ACC112 (cell line): ENCODE data around the gene PCSK4.
"Not testable (repeated sequence)": the region's sequence is repeated elsewhere in the genome, so short reads cannot be mapped to it uniquely, and the experiment has no call there.

Experiments used
- H2AFZ ChIP-seq: fragments of 200-600 bp; sonication (generic); one replicate; pipeline ENCODE4 v1.6.0; 2017; ENCODE audit warnings: antibody characterized with exemption, low read length; ENCODE audit not compliant: unreplicated experiment
- H3K27ac ChIP-seq: fragments of 200-600 bp; sonication (generic); 2 replicates; pipeline ENCODE4 v1.5.1; 2014; ENCODE audit warnings: low read depth, mild to moderate bottlenecking, antibody characterized with exemption, low read length, moderate library complexity
- H3K27me3 ChIP-seq: fragments of 200-600 bp; sonication (generic); 2 replicates; pipeline ENCODE4 v1.6.1; 2014; ENCODE audit warnings: mild to moderate bottlenecking, antibody characterized with exemption, low read length, moderate library complexity, mixed read lengths; ENCODE audit not compliant: insufficient read depth
- H3K36me3 ChIP-seq: fragments of 200-600 bp; sonication (generic); 2 replicates; pipeline ENCODE4 v1.6.1; 2016; ENCODE audit warnings: mild to moderate bottlenecking, antibody characterized with exemption, low read length, moderate library complexity, mixed read lengths; ENCODE audit not compliant: insufficient read depth
- H3K4me1 ChIP-seq: fragments of 200-600 bp; sonication (generic); one replicate; pipeline ENCODE4 v1.6.1; 2016; ENCODE audit warnings: low read length, mixed read lengths; ENCODE audit not compliant: insufficient read depth, unreplicated experiment, control insufficient read depth
- H3K4me3 ChIP-seq: fragments of 200-600 bp; sonication (generic); 2 replicates; pipeline ENCODE4 v1.5.1; 2014; ENCODE audit warnings: mild to moderate bottlenecking, low read depth, low read length
- H3K79me2 ChIP-seq: fragments of 200-600 bp; sonication (generic); one replicate; pipeline ENCODE4 v1.6.0; 2016; ENCODE audit warnings: low read length; ENCODE audit not compliant: control insufficient read depth, unreplicated experiment, insufficient read depth

The PCSK4 gene

GRCh38 chr19:1483979-1484428 lies 6.1 kb downstream of the PCSK4 start:
- H3K4me3 ChIP-seq: no peak overlapping the region
- no peaks in the 10 kb centered on the region for H3K36me3 ChIP-seq
- H2AFZ ChIP-seq: no peak overlapping the region
- no peaks in the 10 kb centered on the region for H3K79me2 ChIP-seq
- H3K4me1 ChIP-seq: no peaks in the 10 kb centered on the region
- no peaks in the 10 kb centered on the region for H3K27me3 ChIP-seq
- H3K27ac ChIP-seq: no peak overlapping the region

GRCh38 chr19:1483131-1483978 lies 6.8 kb downstream of the PCSK4 start:
- H3K4me3 ChIP-seq: no peak overlapping the region
- H3K27me3 ChIP-seq: no peaks in the 10 kb centered on the region
- no peaks in the 10 kb centered on the region for H3K4me1 ChIP-seq
- no peak overlapping the region for H2AFZ ChIP-seq
- peaks cover 3% of the 10 kb centered on the region for H3K79me2 ChIP-seq
- no peaks in the 10 kb centered on the region for H3K36me3 ChIP-seq
- no peak overlapping the region for H3K27ac ChIP-seq

GRCh38 chr19:1482361-1483130 lies 7.6 kb downstream of the PCSK4 start:
- H3K27me3 ChIP-seq: no peaks in the 10 kb centered on the region
- H3K4me3 ChIP-seq: no peak overlapping the region
- no peaks in the 10 kb centered on the region for H3K36me3 ChIP-seq
- no peak overlapping the region for H2AFZ ChIP-seq
- H3K79me2 ChIP-seq: peaks cover 8% of the 10 kb centered on the region
- H3K27ac ChIP-seq: no peak overlapping the region
- H3K4me1 ChIP-seq: no peaks in the 10 kb centered on the region

- Histone ChIP-seq H3K36me3 (no peaks in the 10 kb centered on the region), H3K4me3 (no peak overlapping the region), H3K79me2 (peaks cover 14% of the 10 kb centered on the region), H3K27ac (no peak overlapping the region), H3K27me3 (no peaks in the 10 kb centered on the region), H2AFZ (no peak overlapping the region), H3K4me1 (no peaks in the 10 kb centered on the region)
Observed at GRCh38 chr19:1481893-1482360, 8.2 kb downstream of the PCSK4 start.

GRCh38 chr19:1481224-1481892 lies 8.8 kb downstream of the PCSK4 start:
- Histone ChIP-seq H3K27ac (no peak overlapping the region), H3K36me3 (no peaks in the 10 kb centered on the region), H3K27me3 (no peaks in the 10 kb centered on the region), H2AFZ (no peak overlapping the region), H3K4me3 (no peak overlapping the region), H3K79me2 (peaks cover 14% of the 10 kb centered on the region), H3K4me1 (no peaks in the 10 kb centered on the region)

GRCh38 chr19:1478934-1479707 lies 11.0 kb downstream of the PCSK4 start, which contains the start of gene C19orf25:
C19orf25 (minus strand) TSS chr19:1479215; CDS start chr19:1478903, 312 bp downstream.
- H3K27ac ChIP-seq: no peak within 1 kb of the TSS
- peak within 1 kb of the TSS; percentile 99 for H2AFZ ChIP-seq
- no peaks in the 10 kb centered on the region for H3K4me1 ChIP-seq

GRCh38 chr19:1477056-1477455 lies 13.1 kb downstream of the PCSK4 start:
- H3K4me1 ChIP-seq, H3K27ac ChIP-seq, H3K4me3 ChIP-seq, H2AFZ ChIP-seq, H3K36me3 ChIP-seq, H3K27me3 ChIP-seq: not testable (repeated sequence)
- H3K79me2 ChIP-seq: peaks cover 14% of the 10 kb centered on the region

More at GRCh38 chr19:1478934-1479707, 11.0 kb downstream of the PCSK4 start, which contains the start of gene C19orf25:
- Histone ChIP-seq H3K4me3 (peak within 1 kb of the TSS; percentile 86), H3K36me3 (no peaks in the 10 kb centered on the region), H3K79me2 (peaks cover 14% of the 10 kb centered on the region), H3K27me3 (no peaks in the 10 kb centered on the region)

- no peak overlapping the region for H2AFZ ChIP-seq
- no peaks in the 10 kb centered on the region for H3K36me3 ChIP-seq
- H3K4me1 ChIP-seq: peaks cover 2% of the 10 kb centered on the region
- no peak overlapping the region for H3K27ac ChIP-seq
- no peaks in the 10 kb centered on the region for H3K27me3 ChIP-seq
- peaks cover 14% of the 10 kb centered on the region for H3K79me2 ChIP-seq
- H3K4me3 ChIP-seq: no peak overlapping the region
Observed at GRCh38 chr19:1475751-1476437, 14.3 kb downstream of the PCSK4 start.

- no peak overlapping the region for H3K4me3 ChIP-seq
- no peaks in the 10 kb centered on the region for H3K27me3 ChIP-seq
- H3K36me3 ChIP-seq: no peaks in the 10 kb centered on the region
- peaks cover 2% of the 10 kb centered on the region for H3K4me1 ChIP-seq
- H2AFZ ChIP-seq: no peak overlapping the region
- peaks cover 14% of the 10 kb centered on the region for H3K79me2 ChIP-seq
- H3K27ac ChIP-seq: no peak overlapping the region
Observed at GRCh38 chr19:1474765-1475351, 15.3 kb downstream of the PCSK4 start.
